ENCODE data around the gene HLA-DPB1.

The HLA-DPB1 gene

GRCh38 chr6:33049323-33050013 is 26.3 kb upstream of the HLA-DPB1 start:
- no peaks in the 10 kb centered on the region for H3K79me1 ChIP-seq (ENCODE audit: low read depth, low read length)
- no peak overlapping the region for H2BK12ac ChIP-seq (ENCODE audit: low read length)
- no peak overlapping the region for H3K4me2 ChIP-seq (ENCODE audit: insufficient read depth, low read length, poor library complexity, severe bottlenecking)
- no peak overlapping the region for H3K18ac ChIP-seq (ENCODE audit: low read length)
- no peak overlapping the region for H2BK120ac ChIP-seq (ENCODE audit: low read depth, low read length)
- H3K4me3 ChIP-seq (ENCODE audit: low read length in 2 of 2) = no peak overlapping the region
- H3K23ac ChIP-seq (ENCODE audit: low read depth, low read length, poor library complexity) = no peak overlapping the region
- H3K27me3 ChIP-seq (ENCODE audit: control insufficient read depth in 3 of 3, insufficient read depth in 3 of 3, low read depth in 1 of 3, low read length in 3 of 3) = peaks cover 0 to 23% (median 0%) of the 10 kb centered on the region in 3 experiments
- no peak overlapping the region for H3K14ac ChIP-seq (ENCODE audit: low read length)
- peaks cover 0 to 5% of the 10 kb centered on the region in 2 donors for H3K4me1 ChIP-seq (ENCODE audit: control insufficient read depth in 2 of 2, insufficient read depth in 1 of 2, low read depth in 1 of 2, low read length in 2 of 2)
- H2BK15ac ChIP-seq (ENCODE audit: low read length) = no peak overlapping the region
- no peak overlapping the region for H4K8ac ChIP-seq (ENCODE audit: low read depth, low read length)
- no peak overlapping the region for H3K9ac ChIP-seq (ENCODE audit: low read depth, low read length, poor library complexity)
- no peak overlapping the region for H2BK5ac ChIP-seq (ENCODE audit: low read length)
- H4K91ac ChIP-seq (ENCODE audit: low read depth, low read length, poor library complexity) = no peak overlapping the region
- DNase-seq (ENCODE audit: low spot score) = no peak
- H2AK5ac ChIP-seq (ENCODE audit: low read depth, low read length) = peak overlapping the region; percentile 6
- H3K36me3 ChIP-seq (replicated peaks in 1 of 2; ENCODE audit: control insufficient read depth in 2 of 2, insufficient read depth in 2 of 2, low read length in 2 of 2) = no peaks in the 10 kb centered on the region
- no peak overlapping the region for H3K27ac ChIP-seq (replicated peaks; ENCODE audit: low read length)
- no peaks in the 10 kb centered on the region for H3K9me3 ChIP-seq (replicated peaks in 1 of 2; ENCODE audit: control insufficient read depth in 2 of 2, insufficient read depth in 1 of 2, low read depth in 1 of 2, low read length in 2 of 2)
- H2AFZ ChIP-seq (ENCODE audit: low read length) = no peak overlapping the region
- H3K4ac ChIP-seq (ENCODE audit: low read length) = no peak overlapping the region
- WGBS, 2 donors (ENCODE audit: extremely low coverage in 2 of 2, insufficient read length in 2 of 2, insufficient replicate concordance in 1 of 2) = no CpG with 5 or more reads among the region's 9 CpGs

GRCh38 chr6:33050014-33050810 is 25.6 kb upstream of the HLA-DPB1 start:
- Histone ChIP-seq H3K4me2 (ENCODE audit: insufficient read depth, low read length, poor library complexity, severe bottlenecking) (no peak overlapping the region), H2AK5ac (ENCODE audit: low read depth, low read length) (no peak overlapping the region), H3K23ac (ENCODE audit: low read depth, low read length, poor library complexity) (no peak overlapping the region), H2BK15ac (ENCODE audit: low read length) (no peak overlapping the region), H4K91ac (ENCODE audit: low read depth, low read length, poor library complexity) (no peak overlapping the region), H2BK120ac (ENCODE audit: low read depth, low read length) (no peak overlapping the region), H3K18ac (ENCODE audit: low read length) (no peak overlapping the region), H3K9me3 (replicated peaks in 1 of 2; ENCODE audit: control insufficient read depth in 2 of 2, insufficient read depth in 1 of 2, low read depth in 1 of 2, low read length in 2 of 2) (no peaks in the 10 kb centered on the region), H3K4me3 (ENCODE audit: low read length in 2 of 2) (no peak overlapping the region), H3K36me3 (replicated peaks in 1 of 2; ENCODE audit: control insufficient read depth in 2 of 2, insufficient read depth in 2 of 2, low read length in 2 of 2) (no peaks in the 10 kb centered on the region), H2BK5ac (ENCODE audit: low read length) (no peak overlapping the region), H3K4ac (ENCODE audit: low read length) (no peak overlapping the region), H4K8ac (ENCODE audit: low read depth, low read length) (no peak overlapping the region), H3K9ac (ENCODE audit: low read depth, low read length, poor library complexity) (no peak overlapping the region), H2AFZ (ENCODE audit: low read length) (no peak overlapping the region), H3K27me3 (ENCODE audit: control insufficient read depth in 3 of 3, insufficient read depth in 3 of 3, low read depth in 1 of 3, low read length in 3 of 3) (peaks cover 0 to 23% (median 0%) of the 10 kb centered on the region in 3 experiments), H3K14ac (ENCODE audit: low read length) (no peak overlapping the region), H3K79me1 (ENCODE audit: low read depth, low read length) (no peaks in the 10 kb centered on the region), H3K27ac (replicated peaks; ENCODE audit: low read length) (peak overlapping the region; percentile 27), H3K4me1 (ENCODE audit: control insufficient read depth in 2 of 2, insufficient read depth in 1 of 2, low read depth in 1 of 2, low read length in 2 of 2) (peaks cover 0 to 5% of the 10 kb centered on the region in 2 donors), H2BK12ac (ENCODE audit: low read length) (no peak overlapping the region)
- no peak for DNase-seq (ENCODE audit: low spot score)
- WGBS, 2 donors (ENCODE audit: extremely low coverage in 2 of 2, insufficient read length in 2 of 2, insufficient replicate concordance in 1 of 2) = no CpG with 5 or more reads among the region's 6 CpGs

- Histone ChIP-seq H3K36me3 (replicated peaks in 1 of 2; ENCODE audit: control insufficient read depth in 2 of 2, insufficient read depth in 2 of 2, low read length in 2 of 2) (no peaks in the 10 kb centered on the region), H3K4me3 (ENCODE audit: low read length in 2 of 2) (no peak overlapping the region), H3K14ac (ENCODE audit: low read length) (no peak overlapping the region), H3K23ac (ENCODE audit: low read depth, low read length, poor library complexity) (no peak overlapping the region), H3K4me2 (ENCODE audit: insufficient read depth, low read length, poor library complexity, severe bottlenecking) (no peak overlapping the region), H2AFZ (ENCODE audit: low read length) (no peak overlapping the region), H3K9me3 (replicated peaks in 1 of 2; ENCODE audit: control insufficient read depth in 2 of 2, insufficient read depth in 1 of 2, low read depth in 1 of 2, low read length in 2 of 2) (no peaks in the 10 kb centered on the region), H2AK5ac (ENCODE audit: low read depth, low read length) (no peak overlapping the region), H3K27ac (replicated peaks; ENCODE audit: low read length) (no peak overlapping the region), H2BK5ac (ENCODE audit: low read length) (no peak overlapping the region), H3K4ac (ENCODE audit: low read length) (no peak overlapping the region), H3K9ac (ENCODE audit: low read depth, low read length, poor library complexity) (no peak overlapping the region), H3K18ac (ENCODE audit: low read length) (no peak overlapping the region), H2BK12ac (ENCODE audit: low read length) (no peak overlapping the region), H4K91ac (ENCODE audit: low read depth, low read length, poor library complexity) (no peak overlapping the region), H2BK15ac (ENCODE audit: low read length) (no peak overlapping the region), H2BK120ac (ENCODE audit: low read depth, low read length) (no peak overlapping the region), H3K79me1 (ENCODE audit: low read depth, low read length) (no peaks in the 10 kb centered on the region), H3K4me1 (ENCODE audit: control insufficient read depth in 2 of 2, insufficient read depth in 1 of 2, low read depth in 1 of 2, low read length in 2 of 2) (peaks cover 0 to 5% of the 10 kb centered on the region in 2 donors), H3K27me3 (ENCODE audit: control insufficient read depth in 3 of 3, insufficient read depth in 3 of 3, low read depth in 1 of 3, low read length in 3 of 3) (peaks cover 0 to 31% (median 0%) of the 10 kb centered on the region in 3 experiments), H4K8ac (ENCODE audit: low read depth, low read length) (no peak overlapping the region)
- no peak for DNase-seq (ENCODE audit: low spot score)
Measured at GRCh38 chr6:33052627-33053026, 23.2 kb upstream of the HLA-DPB1 start.

- Histone ChIP-seq H2BK5ac (ENCODE audit: low read length) (no peak overlapping the region), H2BK120ac (ENCODE audit: low read depth, low read length) (no peak overlapping the region), H3K4me2 (ENCODE audit: insufficient read depth, low read length, poor library complexity, severe bottlenecking) (no peak overlapping the region), H3K18ac (ENCODE audit: low read length) (no peak overlapping the region), H2BK12ac (ENCODE audit: low read length) (no peak overlapping the region), H3K9ac (ENCODE audit: low read depth, low read length, poor library complexity) (no peak overlapping the region), H3K23ac (ENCODE audit: low read depth, low read length, poor library complexity) (no peak overlapping the region), H3K79me1 (ENCODE audit: low read depth, low read length) (no peaks in the 10 kb centered on the region), H2AK5ac (ENCODE audit: low read depth, low read length) (no peak overlapping the region), H3K4me3 (ENCODE audit: low read length in 2 of 2) (no peak overlapping the region), H2AFZ (ENCODE audit: low read length) (no peak overlapping the region), H3K4me1 (ENCODE audit: control insufficient read depth in 2 of 2, insufficient read depth in 1 of 2, low read depth in 1 of 2, low read length in 2 of 2) (peaks cover 0 to 5% of the 10 kb centered on the region in 2 donors), H3K27ac (replicated peaks; ENCODE audit: low read length) (no peak overlapping the region), H3K36me3 (replicated peaks in 1 of 2; ENCODE audit: control insufficient read depth in 2 of 2, insufficient read depth in 2 of 2, low read length in 2 of 2) (no peaks in the 10 kb centered on the region), H3K14ac (ENCODE audit: low read length) (no peak overlapping the region), H4K8ac (ENCODE audit: low read depth, low read length) (no peak overlapping the region), H4K91ac (ENCODE audit: low read depth, low read length, poor library complexity) (no peak overlapping the region), H3K9me3 (replicated peaks in 1 of 2; ENCODE audit: control insufficient read depth in 2 of 2, insufficient read depth in 1 of 2, low read depth in 1 of 2, low read length in 2 of 2) (no peaks in the 10 kb centered on the region), H3K4ac (ENCODE audit: low read length) (no peak overlapping the region), H3K27me3 (ENCODE audit: control insufficient read depth in 3 of 3, insufficient read depth in 3 of 3, low read depth in 1 of 3, low read length in 3 of 3) (peaks cover 0 to 35% (median 0%) of the 10 kb centered on the region in 3 experiments), H2BK15ac (ENCODE audit: low read length) (no peak overlapping the region)
- WGBS, 2 donors (ENCODE audit: extremely low coverage in 2 of 2, insufficient read length in 2 of 2, insufficient replicate concordance in 1 of 2) = no CpG with 5 or more reads among the region's 4 CpGs
- no peak for DNase-seq (ENCODE audit: low spot score)
Measured at GRCh38 chr6:33053230-33053629, 22.6 kb upstream of the HLA-DPB1 start.

Measured in neuronal stem cell (in vitro differentiated cells).